ENCODE data around the gene FAM171A1. TPM values are rescaled to one million over a fixed set of nuclear protein-coding genes. Genes with fewer than 3 reads are reported as not detected.
"Not testable (repeated sequence)": the region's sequence is repeated elsewhere in the genome, so short reads cannot be mapped to it uniquely, and the experiment has no call there.

The FAM171A1 gene
- total RNA-seq, 3 donors from 2014 or later, result 7.6 to 11.7 (median 9.5) TPM

GRCh38 chr10:15344256-15344875, 26.7 kb downstream of the FAM171A1 start:
- H3K9me3 ChIP-seq, result no peaks in the 10 kb centered on the region
- H3K4me1 ChIP-seq, result peaks cover 0 to 3% of the 10 kb centered on the region in 2 donors
- H3K36me3 ChIP-seq, result no peaks in the 10 kb centered on the region
- no peaks in the 10 kb centered on the region for H3K27me3 ChIP-seq
- intact Hi-C loops (cut with DNase I; ENCODE audit: low total_unique reads), result no loop called here
- TF ChIP-seq POLR2A (IDR thresholded peaks at IDR 0.05) (no peak), POLR2AphosphoS5 (IDR thresholded peaks at IDR 0.05) (no peak)
- TF ChIP-seq, protein P1, sequence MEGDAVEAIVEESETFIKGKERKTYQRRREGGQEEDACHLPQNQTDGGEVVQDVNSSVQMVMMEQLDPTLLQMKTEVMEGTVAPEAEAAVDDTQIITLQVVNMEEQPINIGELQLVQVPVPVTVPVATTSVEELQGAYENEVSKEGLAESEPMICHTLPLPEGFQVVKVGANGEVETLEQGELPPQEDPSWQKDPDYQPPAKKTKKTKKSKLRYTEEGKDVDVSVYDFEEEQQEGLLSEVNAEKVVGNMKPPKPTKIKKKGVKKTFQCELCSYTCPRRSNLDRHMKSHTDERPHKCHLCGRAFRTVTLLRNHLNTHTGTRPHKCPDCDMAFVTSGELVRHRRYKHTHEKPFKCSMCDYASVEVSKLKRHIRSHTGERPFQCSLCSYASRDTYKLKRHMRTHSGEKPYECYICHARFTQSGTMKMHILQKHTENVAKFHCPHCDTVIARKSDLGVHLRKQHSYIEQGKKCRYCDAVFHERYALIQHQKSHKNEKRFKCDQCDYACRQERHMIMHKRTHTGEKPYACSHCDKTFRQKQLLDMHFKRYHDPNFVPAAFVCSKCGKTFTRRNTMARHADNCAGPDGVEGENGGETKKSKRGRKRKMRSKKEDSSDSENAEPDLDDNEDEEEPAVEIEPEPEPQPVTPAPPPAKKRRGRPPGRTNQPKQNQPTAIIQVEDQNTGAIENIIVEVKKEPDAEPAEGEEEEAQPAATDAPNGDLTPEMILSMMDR (IDR thresholded peaks at IDR 0.05), result no peak
- no peak for DNase-seq (ENCODE audit: low spot score in 2 of 2)
- no peak overlapping the region for H3K27ac ChIP-seq
- no peak overlapping the region for H3K4me3 ChIP-seq

- Histone ChIP-seq H3K27ac (no peak overlapping the region), H3K4me1 (peaks cover 0 to 3% of the 10 kb centered on the region in 2 donors), H3K36me3 (no peaks in the 10 kb centered on the region), H3K4me3 (no peak overlapping the region), H3K9me3 (no peaks in the 10 kb centered on the region), H3K27me3 (no peaks in the 10 kb centered on the region)
- TF ChIP-seq, protein P1 (IDR thresholded peaks at IDR 0.05), result no peak
- TF ChIP-seq POLR2A (IDR thresholded peaks at IDR 0.05) (no peak), POLR2AphosphoS5 (IDR thresholded peaks at IDR 0.05) (no peak)
- DNase-seq (ENCODE audit: low spot score in 2 of 2), result no peak
- intact Hi-C loops (cut with DNase I; ENCODE audit: low total_unique reads), result no loop called here
Measured at GRCh38 chr10:15342970-15343369, 28.1 kb downstream of the FAM171A1 start.

GRCh38 chr10:15341502-15342128, 29.5 kb downstream of the FAM171A1 start:
- no peak for DNase-seq (ENCODE audit: low spot score in 2 of 2)
- Histone ChIP-seq H3K9me3 (no peaks in the 10 kb centered on the region), H3K4me3 (no peak overlapping the region), H3K4me1 (peaks cover 0 to 3% of the 10 kb centered on the region in 2 donors), H3K36me3 (no peaks in the 10 kb centered on the region), H3K27me3 (no peaks in the 10 kb centered on the region), H3K27ac (no peak overlapping the region)
- TF ChIP-seq POLR2A (IDR thresholded peaks at IDR 0.05) (no peak), POLR2AphosphoS5 (IDR thresholded peaks at IDR 0.05) (no peak)
- TF ChIP-seq, protein P1 (IDR thresholded peaks at IDR 0.05), result no peak
- intact Hi-C loops (cut with DNase I; ENCODE audit: low total_unique reads), result no loop called here

- Histone ChIP-seq H3K27ac (no peak overlapping the region), H3K36me3 (no peaks in the 10 kb centered on the region), H3K4me3 (no peak overlapping the region), H3K9me3 (no peaks in the 10 kb centered on the region), H3K4me1 (no peaks in the 10 kb centered on the region), H3K27me3 (no peaks in the 10 kb centered on the region)
- no peak for DNase-seq (ENCODE audit: low spot score in 2 of 2)
- TF ChIP-seq POLR2AphosphoS5 (IDR thresholded peaks at IDR 0.05), result no peak
- TF ChIP-seq, protein P1 (IDR thresholded peaks at IDR 0.05), result no peak
- intact Hi-C loops (cut with DNase I; ENCODE audit: low total_unique reads), result no loop called here
Measured at GRCh38 chr10:15339892-15340291, 31.2 kb downstream of the FAM171A1 start.

GRCh38 chr10:15337441-15337923, 33.6 kb downstream of the FAM171A1 start:
- H3K36me3 ChIP-seq; intact Hi-C loops (cut with DNase I; ENCODE audit: low total_unique reads); H3K4me3 ChIP-seq; H3K27ac ChIP-seq; H3K27me3 ChIP-seq; H3K9me3 ChIP-seq; H3K4me1 ChIP-seq; DNase-seq (ENCODE audit: low spot score in 2 of 2): not testable (repeated sequence)
